ENCODE data around the gene EHMT1.
"Not testable (repeated sequence)": the region's sequence is repeated elsewhere in the genome, so short reads cannot be mapped to it uniquely, and the experiment has no call there.

The EHMT1 gene

DNA sequence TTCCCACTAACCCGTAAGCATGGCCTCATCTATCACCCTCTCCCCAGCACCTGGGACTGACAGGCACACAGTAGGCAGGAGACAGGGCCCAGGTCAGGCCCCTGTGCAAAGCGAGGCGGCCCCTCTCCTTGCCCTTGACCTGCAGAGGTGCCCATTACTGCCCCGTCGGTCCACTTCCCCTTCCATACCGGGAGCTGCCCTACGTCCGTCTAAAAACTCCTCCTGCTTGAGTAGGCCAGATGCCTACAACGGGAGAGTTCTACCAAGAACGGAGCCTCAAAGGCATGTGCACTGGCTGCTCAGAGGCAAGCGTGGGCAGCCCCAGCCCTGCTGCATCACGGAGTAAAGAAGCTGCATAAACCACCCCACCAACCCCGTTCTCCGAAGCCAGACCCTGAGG is 35.5 kb upstream of the EHMT1 start:
- DNase-seq (ENCODE audit: insufficient read length, low spot score), result no peak
- FAIRE-seq, result no peak
- no peak for TF ChIP-seq POLR2A (IDR thresholded peaks at IDR 0.05; ENCODE audit: low read depth, low read length)

DNA sequence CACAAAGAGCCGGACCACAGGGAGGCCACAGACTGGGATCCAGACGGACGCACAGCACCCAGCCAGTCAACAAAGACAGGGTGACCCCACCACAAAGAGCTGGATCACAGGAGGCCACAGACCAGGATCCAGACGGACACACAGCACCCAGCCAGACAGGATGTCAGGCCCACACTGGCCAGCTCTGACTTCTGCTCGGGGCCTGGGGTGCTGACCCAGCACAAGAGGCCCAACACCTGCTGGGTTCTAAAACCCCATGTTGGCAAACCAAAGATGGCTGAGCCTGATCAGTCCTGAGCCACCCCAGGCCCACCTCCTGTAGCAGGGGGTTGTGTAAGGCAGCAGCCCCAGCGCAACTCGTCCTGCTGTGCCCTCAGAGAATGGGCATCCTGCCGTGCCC is 34.8 kb upstream of the EHMT1 start:
- DNase-seq (ENCODE audit: insufficient read length, low spot score) (no peak), FAIRE-seq (no peak)
- no peak for TF ChIP-seq POLR2A (IDR thresholded peaks at IDR 0.05; ENCODE audit: low read depth, low read length)

DNA sequence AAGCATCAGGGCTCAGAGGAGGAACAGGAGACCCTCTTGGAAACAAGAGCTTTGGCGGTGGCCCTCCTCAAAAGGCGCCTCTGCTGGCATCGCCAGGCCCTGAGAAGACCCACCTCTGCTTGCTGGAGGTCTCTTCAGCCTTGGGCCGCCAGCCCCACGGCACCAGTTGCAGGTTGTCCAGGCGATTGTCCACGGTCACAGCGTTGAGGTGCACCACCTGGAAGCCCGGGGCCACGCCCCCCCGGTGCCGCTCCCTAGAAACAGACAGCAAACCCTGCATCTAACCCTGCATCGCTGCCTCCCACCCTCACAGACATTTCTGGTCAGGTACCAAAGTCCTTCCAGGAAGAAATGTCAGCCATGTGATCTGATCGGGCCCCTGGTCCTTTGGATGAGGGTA is 32.0 kb upstream of the EHMT1 start:
- FAIRE-seq (no peak), DNase-seq (ENCODE audit: insufficient read length, low spot score) (no peak)
- no peak for TF ChIP-seq POLR2A (IDR thresholded peaks at IDR 0.05; ENCODE audit: low read depth, low read length)

DNA sequence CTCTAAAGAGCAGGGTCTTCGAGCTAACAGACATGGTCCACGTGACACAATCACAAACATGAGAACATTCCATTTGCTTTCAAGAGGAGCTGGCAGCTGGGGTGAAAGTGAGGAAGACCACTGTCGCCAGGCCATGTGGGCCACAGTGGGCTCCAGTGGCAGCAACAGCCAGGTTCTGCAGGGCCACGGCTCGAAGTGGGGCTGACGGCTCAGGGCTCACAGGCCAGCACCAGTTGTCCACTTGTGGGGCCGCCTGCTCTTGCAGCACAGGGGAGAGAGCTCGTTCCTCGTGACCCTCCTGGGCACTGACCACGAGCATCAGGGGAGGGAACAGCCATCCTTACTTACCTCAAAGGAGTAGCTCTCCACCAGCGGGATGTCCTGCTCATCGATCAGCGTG is 30.5 kb upstream of the EHMT1 start:
- DNase-seq (ENCODE audit: insufficient read length, low spot score) (no peak), FAIRE-seq (no peak)
- TF ChIP-seq POLR2A (IDR thresholded peaks at IDR 0.05; ENCODE audit: low read depth, low read length), result no peak

DNA sequence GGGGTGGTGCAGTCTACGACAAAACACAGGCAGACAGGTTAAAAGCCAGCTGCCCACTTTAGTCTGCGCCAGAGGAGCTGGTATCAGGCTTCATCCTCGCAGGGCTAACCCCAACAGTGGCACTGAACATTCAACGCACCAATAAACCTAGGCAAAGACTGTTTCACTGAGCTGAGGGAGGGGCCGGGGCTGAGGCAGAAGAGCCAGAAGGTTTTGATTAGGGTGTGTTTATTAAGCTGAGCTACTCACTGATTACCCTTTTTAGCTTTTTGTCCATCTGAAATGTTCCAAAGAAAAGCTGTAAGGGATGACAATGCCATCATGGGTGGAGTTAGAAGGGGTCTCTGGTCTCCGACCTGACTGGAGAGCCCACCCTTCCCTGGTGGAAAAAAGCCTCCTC is 29.9 kb upstream of the EHMT1 start:
- TF ChIP-seq POLR2A (IDR thresholded peaks at IDR 0.05; ENCODE audit: low read depth, low read length), result no peak
- DNase-seq (ENCODE audit: insufficient read length, low spot score) (no peak), FAIRE-seq (no peak)

DNA sequence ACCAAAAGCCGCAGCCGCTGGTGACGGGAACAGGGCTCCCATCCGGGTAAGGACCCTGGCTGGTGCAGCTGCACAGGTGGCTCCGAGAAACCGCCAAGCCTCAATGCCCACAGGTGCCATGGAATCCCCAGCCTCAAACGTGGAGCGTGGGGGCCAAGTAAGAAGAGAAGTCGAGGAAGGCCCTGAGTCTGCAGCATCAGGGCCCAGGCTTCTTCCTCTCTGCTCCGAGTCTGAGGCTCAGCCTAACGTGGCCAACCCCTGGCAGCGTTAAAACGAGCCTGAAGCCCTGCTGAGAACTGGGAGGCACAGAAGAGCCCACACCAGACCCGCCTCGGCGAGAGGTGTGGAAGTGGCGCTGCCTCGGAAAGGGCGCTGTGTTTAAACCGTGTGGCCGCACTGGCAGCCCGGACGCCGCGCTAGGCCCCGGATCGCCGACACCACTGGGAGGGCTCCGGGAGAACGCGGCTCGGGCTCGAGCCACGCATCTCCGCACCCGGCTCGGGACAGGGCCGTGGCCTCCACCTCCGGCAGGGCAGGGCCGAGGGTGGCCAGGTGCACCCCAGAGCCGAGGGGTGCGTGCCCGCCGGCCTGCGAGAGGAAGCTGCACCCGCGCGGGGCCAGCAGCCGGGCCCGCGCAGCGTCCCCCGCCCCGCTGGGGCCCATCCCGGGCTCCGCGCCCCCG is 29.2 kb upstream of the EHMT1 start:
- no peak for TF ChIP-seq POLR2A (IDR thresholded peaks at IDR 0.05; ENCODE audit: low read depth, low read length)
- DNase-seq (ENCODE audit: insufficient read length, low spot score) (no peak), FAIRE-seq (no peak)

DNA sequence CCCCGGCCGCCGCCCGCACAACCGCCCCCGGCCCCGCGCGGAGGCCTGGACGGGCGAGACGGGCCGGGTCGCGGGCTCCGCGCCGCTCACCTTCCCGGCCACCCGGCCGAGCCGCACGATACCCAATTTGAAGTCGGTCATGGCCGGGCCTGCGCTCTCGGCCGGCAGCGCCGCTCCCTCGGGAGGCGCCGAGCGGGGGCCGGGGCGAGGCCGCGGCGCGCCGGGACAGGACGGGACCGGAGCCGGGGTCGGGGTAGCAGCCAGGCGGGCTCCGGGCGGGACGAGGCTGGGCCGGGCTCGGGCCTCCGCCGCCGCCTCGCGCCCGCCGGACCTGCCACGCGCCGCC is 28.7 kb upstream of the EHMT1 start:
- FAIRE-seq (no peak), DNase-seq (ENCODE audit: insufficient read length, low spot score) (no peak)
- TF ChIP-seq POLR2A (IDR thresholded peaks at IDR 0.05; ENCODE audit: low read depth, low read length), result no peak

DNA sequence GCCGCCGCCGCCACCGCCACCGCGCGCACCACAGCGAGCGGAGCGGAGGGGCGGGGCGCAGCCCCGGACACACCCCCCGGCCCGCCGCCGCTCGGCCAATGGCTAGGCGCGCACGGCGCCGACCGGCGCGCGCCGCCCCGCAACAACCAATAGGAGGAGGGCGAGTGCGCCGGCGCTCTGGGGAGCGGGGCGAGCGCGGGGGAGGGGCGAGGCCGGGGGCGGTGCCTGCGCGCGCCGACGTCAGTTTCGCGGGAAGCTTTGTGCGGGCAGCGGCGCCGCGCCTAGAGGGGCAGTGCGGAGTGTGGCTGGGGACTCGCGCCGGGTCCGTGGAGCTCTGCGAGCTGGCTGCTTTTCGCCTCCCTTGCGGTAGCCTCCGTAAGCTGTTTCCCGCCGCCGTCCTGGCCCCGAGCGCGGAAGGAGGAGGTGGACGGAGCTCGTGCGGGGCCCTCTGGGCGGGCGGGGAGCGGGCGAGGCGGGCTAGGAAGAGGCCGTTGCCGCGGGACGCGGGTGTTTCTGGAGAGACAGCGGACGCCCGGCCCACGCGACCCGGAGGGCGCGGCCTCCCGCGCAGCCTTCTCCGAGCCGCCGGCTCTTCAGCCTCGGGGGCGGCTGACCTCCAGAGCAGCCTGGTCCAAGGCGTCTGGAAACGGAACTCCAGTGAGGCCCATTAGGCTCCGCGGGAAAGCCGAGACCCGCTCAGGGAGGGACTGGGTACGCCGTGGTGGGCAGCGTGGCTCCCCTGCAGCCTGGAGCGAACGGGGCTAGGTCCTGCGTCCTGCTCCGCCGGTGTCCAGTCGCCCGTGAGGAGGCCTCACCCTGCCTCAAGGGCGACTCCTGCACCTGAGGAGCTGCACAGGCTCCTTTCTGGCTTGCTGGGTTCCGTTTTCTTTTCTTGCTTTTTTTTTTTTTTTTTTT is 28.1 kb upstream of the EHMT1 start, which contains the start of gene ZMYND19:
Gene ZMYND19, minus strand, starts transcription at position 44 of the 915 bp plus-strand sequence. CDS start 249 bp downstream, outside the sequence.
- peak; percentile 76 for TF ChIP-seq POLR2A (IDR thresholded peaks at IDR 0.05; ENCODE audit: low read depth, low read length)
- FAIRE-seq (no peak), DNase-seq (ENCODE audit: insufficient read length, low spot score) (peak; percentile 98)

DNA sequence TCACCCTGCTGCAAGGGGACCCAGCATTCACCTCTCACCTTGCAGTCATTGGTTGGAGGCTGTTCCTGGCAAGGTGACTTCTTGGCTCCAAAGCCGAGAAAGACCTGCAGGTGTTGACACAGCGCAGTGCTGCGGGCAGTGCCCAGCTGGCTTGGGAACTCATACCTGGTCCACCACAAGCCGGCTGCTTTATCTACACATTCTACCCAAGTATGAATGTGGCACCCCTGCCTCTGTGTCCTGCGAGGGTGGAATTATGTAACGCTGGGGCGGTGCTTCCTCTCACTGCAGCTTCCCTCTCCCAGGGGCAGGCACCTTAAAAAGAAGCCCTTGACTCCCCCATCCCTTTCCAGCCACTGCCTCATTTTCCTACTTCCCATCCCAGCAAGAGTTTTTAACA is 26.0 kb upstream of the EHMT1 start:
- FAIRE-seq (no peak), DNase-seq (ENCODE audit: insufficient read length, low spot score) (no peak)
- no peak for TF ChIP-seq POLR2A (IDR thresholded peaks at IDR 0.05; ENCODE audit: low read depth, low read length)

DNA sequence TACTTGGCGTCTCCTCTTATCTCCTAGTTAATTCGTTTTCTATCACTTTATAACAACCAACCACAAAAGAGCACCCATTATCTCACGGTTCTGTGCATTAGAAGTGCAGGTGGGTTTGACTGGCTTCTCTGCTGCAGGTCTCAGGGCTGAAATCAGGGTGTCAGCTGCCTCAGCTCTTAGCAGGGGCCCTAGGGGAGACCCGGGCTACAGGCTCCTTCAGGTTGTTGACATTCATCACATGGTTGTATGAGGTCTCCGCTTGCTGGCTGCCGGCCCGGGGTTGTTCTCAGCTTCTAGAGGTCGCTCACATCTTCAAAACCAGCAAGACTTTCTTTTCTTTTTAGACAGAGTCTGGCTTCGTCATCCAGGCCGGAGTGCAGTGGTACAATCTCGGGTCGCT is 25.6 kb upstream of the EHMT1 start:
- no peak for TF ChIP-seq POLR2A (IDR thresholded peaks at IDR 0.05; ENCODE audit: low read depth, low read length)
- FAIRE-seq, result no peak
- DNase-seq (ENCODE audit: insufficient read length, low spot score), result no peak

DNA sequence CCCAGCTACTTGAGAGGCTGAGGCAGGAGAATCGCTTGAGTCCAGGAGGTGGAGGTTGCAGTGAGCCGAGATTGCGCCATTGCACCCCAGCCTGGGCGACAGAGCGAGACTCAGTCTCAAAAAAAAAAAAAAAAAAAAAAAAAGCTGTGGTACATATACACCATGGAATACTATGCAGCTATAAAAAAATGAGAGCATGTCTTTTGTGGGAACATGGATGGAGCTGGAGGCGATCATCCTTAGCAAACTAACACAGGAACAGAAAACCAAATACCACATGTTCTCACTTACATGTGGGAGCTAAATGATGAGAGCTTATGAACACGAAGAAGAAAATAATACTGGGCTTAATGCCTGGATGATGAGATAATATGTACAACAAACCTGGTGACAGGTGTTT is 22.2 kb upstream of the EHMT1 start:
- FAIRE-seq; DNase-seq (ENCODE audit: insufficient read length, low spot score): not testable (repeated sequence)

DNA sequence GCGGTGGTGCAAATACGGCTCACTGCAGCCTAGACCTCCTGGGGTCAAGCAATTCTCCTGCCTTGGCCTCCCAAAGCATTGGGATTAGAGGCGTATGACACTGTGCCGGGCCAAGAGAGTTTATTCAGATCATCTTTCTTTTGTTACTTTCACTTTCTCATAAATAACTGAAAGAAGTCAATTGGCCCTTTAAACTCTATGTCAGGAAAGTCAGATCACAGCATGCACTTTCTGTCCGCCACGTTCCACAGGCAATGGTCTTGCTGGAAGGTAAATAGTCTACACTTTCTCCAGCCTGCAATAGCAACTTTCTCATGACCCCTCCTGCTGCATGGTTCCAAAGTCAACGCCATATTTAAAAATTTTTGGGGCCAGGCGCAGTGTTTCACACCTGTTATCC is 19.9 kb upstream of the EHMT1 start:
- no peak for FAIRE-seq
- no peak for DNase-seq (ENCODE audit: insufficient read length, low spot score)
- no peak for TF ChIP-seq POLR2A (IDR thresholded peaks at IDR 0.05; ENCODE audit: low read depth, low read length)

DNA sequence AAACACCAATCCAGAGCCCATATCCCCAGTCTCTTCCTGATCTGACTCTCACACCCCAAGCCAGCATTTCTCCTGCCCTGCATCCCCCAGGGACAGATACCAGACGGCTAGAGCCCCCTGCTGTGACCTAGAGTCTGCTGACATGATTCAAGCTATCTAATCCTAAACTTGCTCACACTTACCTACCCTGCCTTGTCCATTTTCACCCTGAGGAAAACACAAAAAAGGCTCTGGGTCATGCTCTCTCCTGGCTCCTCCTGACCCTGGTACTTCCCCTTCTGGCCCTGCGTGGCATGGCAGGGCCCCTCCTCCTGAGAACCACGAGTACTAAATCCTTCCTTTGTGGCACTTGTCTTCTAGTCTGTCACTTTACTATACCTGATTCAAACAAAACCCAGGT is 16.1 kb upstream of the EHMT1 start:
- no peak for FAIRE-seq
- no peak for TF ChIP-seq POLR2A (IDR thresholded peaks at IDR 0.05; ENCODE audit: low read depth, low read length)
- DNase-seq (ENCODE audit: insufficient read length, low spot score), result no peak

DNA sequence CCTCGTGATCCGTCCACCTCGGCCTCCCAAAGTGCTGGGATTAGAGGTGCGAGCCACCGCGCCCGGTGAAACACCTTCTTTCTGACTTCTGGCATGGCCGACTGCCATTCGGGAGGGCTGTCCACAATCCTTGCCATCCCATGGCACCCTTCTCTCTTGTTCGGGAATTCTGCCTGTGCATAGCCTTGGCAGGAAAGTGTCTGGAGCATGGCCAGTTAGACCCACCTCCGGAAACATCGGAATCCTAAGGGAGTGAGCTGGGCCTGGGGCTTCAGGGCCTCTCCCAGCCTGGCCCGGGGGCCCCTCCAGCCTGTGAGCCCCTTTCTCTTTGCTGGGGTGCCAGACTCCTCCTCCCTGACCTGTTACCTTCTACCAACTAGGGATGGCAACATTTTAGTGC is 14.9 kb upstream of the EHMT1 start:
- FAIRE-seq, result no peak
- TF ChIP-seq POLR2A (IDR thresholded peaks at IDR 0.05; ENCODE audit: low read depth, low read length), result no peak

More for the DNA sequence above, 14.9 kb upstream of the EHMT1 start:
- no peak for DNase-seq (ENCODE audit: insufficient read length, low spot score)
